K562 (cell line): ENCODE measurements around the gene RPS6KA4. TPM values are rescaled to one million over a fixed set of nuclear protein-coding genes. Genes with fewer than 3 reads are reported as not detected.

Experiments used
- ELF4 ChIP-seq: fragments of 450-650 bp; formaldehyde crosslinking; IDR thresholded peaks from 2 replicates; pipeline ENCODE4 v1.4.0; 2022; ENCODE audit warnings: missing genetic modification characterization
- ESRRB ChIP-seq: fragments of 250-450 bp; sonication (Bioruptor Pico); IDR thresholded peaks from 2 replicates; pipeline ENCODE4 v1.5.0; 2020; ENCODE audit warnings: mild to moderate bottlenecking, moderate library complexity, borderline replicate concordance
- MEF2A ChIP-seq: IDR thresholded peaks from 2 replicates; pipeline ENCODE4 v1.6.1; 2011; ENCODE audit warnings: low read depth, mild to moderate bottlenecking, low read length, moderate library complexity; ENCODE audit not compliant: control insufficient read depth
- NR2F6 ChIP-seq: fragments of 450-650 bp; formaldehyde crosslinking; IDR thresholded peaks from 2 replicates; pipeline ENCODE4 v1.4.0; 2020; ENCODE audit warnings: mild to moderate bottlenecking
- POLR2B ChIP-seq: fragments of 450-650 bp; IDR thresholded peaks from 2 replicates; pipeline ENCODE4 v1.6.1; 2018; ENCODE audit warnings: low read depth; ENCODE audit not compliant: partially characterized antibody
- POLR2G ChIP-seq: fragments of 200-400 bp; formaldehyde crosslinking; IDR thresholded peaks from 2 replicates; pipeline ENCODE4 v1.6.1; 2017; ENCODE audit warnings: low read depth, mild to moderate bottlenecking, antibody characterized with exemption, low read length, moderate library complexity
- PRPF4 ChIP-seq: fragments of 200-400 bp; formaldehyde crosslinking; IDR thresholded peaks from one replicate; pipeline ENCODE4 v1.6.1; 2017; ENCODE audit warnings: low read length, low read depth, mild to moderate bottlenecking; ENCODE audit not compliant: insufficient read depth, poor library complexity, severe bottlenecking
- STAT5B ChIP-seq: fragments of 250-450 bp; sonication (Bioruptor Pico); IDR thresholded peaks from 2 replicates; pipeline ENCODE4 v1.8.0; 2021; ENCODE audit warnings: mild to moderate bottlenecking, inconsistent platforms
- TAL1 ChIP-seq: fragments of 450-650 bp; IDR thresholded peaks from 2 replicates; pipeline ENCODE4 v1.6.1; 2016; ENCODE audit warnings: mild to moderate bottlenecking
- WHSC1 ChIP-seq: IDR thresholded peaks from one replicate; pipeline ENCODE4 v1.6.1; 2012; ENCODE audit warnings: low read length, control low read depth, inconsistent platforms
- XRCC4 ChIP-seq: IDR thresholded peaks from one replicate; pipeline ENCODE4 v1.6.1; 2011; ENCODE audit not compliant: insufficient read depth, insufficient read length; ENCODE audit errors: extremely low read depth
- ZBTB43 ChIP-seq: sonication (generic); formaldehyde crosslinking; IDR thresholded peaks from 2 replicates; pipeline ENCODE4 v1.8.0; 2023; ENCODE audit warnings: mild to moderate bottlenecking, missing genetic modification reagents
- ZNF143 ChIP-seq: sonication (generic); formaldehyde crosslinking; IDR thresholded peaks from 2 replicates; pipeline ENCODE4 v1.9.0; 2022; ENCODE audit warnings: mild to moderate bottlenecking, missing genetic modification reagents
- ZNF407 ChIP-seq: fragments of 450-650 bp; IDR thresholded peaks from 2 replicates; pipeline ENCODE4 v1.6.1; 2016; ENCODE audit warnings: low read depth
- ZNF77 ChIP-seq: fragments of 250-450 bp; sonication (Bioruptor Pico); IDR thresholded peaks from 2 replicates; pipeline ENCODE4 v1.5.0; 2020
- ZNF830 ChIP-seq: fragments of 250-450 bp; sonication (Bioruptor Pico); IDR thresholded peaks from 2 replicates; pipeline ENCODE4 v1.5.0; 2021; ENCODE audit warnings: mild to moderate bottlenecking
- polyA plus RNA-seq, 8 experiments: library from polyadenylated mRNA; depleted of rRNA in 4 of 8; stranded (reverse) in 5 of 8; unstranded in 3 of 8; fragments of >200 nt; fragmentation: Nextera tagmentation in 2 of 8; fragmentation: Illumina TruSeq in 1 of 8; extraction: Ambion mirVana in 2 of 8; extraction: Trizol in 1 of 8; gene quantifications; 2 replicates each; pipeline versions ENCODE4 v1.2.1 to v1.2.3, GENCODE V29; 2011 to 2014; ENCODE audit warnings: inconsistent platforms in 1 of 8, missing spikeins in 1 of 8
- total RNA-seq, 7 experiments: library from RNA; depleted of rRNA in 6 of 7; stranded (reverse); fragments of >200 nt in 6 of 7; fragmentation: Illumina TruSeq in 2 of 7; extraction: Trizol in 2 of 7; gene quantifications; 2 replicates each; pipeline versions ENCODE4 v1.2.1 to v1.2.3, GENCODE V29; 2011 to 2021; ENCODE audit warnings: low replicate concordance in 1 of 7
- TF ChIP-seq, protein P1 (sequence below): fragments of 250-450 bp; sonication (Bioruptor Pico); IDR thresholded peaks from 2 replicates; pipeline ENCODE4 v1.5.0; 2020; ENCODE audit warnings: mild to moderate bottlenecking, borderline replicate concordance

RPS6KA4 gene
- total and polyA plus RNA-seq, 9 of the 15 experiments (the other 6 are each of a cell fraction or from before 2014, with no cell fraction given) = 0.15 to 23.8 (median 9.8) TPM

GRCh38 chr11:64358907-64359711, at the start of gene RPS6KA4 (continued):
- TF ChIP-seq POLR2B (peak; percentile 34), XRCC4 (no peak), PRPF4 (no peak), ZNF830 (CRISPR knock-in tag) (no peak), ESRRB (CRISPR knock-in tag) (no peak), POLR2G (peak; percentile 93), MEF2A (no peak), ZNF407 (no peak), ELF4 (CRISPR knock-in tag) (no peak), TAL1 (no peak), STAT5B (CRISPR knock-in tag) (no peak), ZNF143 (CRISPR knock-in tag) (no peak; the same call in 1 of the 2 replicates), ZBTB43 (CRISPR knock-in tag) (no peak), NR2F6 (no peak), WHSC1 (no peak), ZNF77 (CRISPR knock-in tag) (no peak)
- TF ChIP-seq, protein P1, sequence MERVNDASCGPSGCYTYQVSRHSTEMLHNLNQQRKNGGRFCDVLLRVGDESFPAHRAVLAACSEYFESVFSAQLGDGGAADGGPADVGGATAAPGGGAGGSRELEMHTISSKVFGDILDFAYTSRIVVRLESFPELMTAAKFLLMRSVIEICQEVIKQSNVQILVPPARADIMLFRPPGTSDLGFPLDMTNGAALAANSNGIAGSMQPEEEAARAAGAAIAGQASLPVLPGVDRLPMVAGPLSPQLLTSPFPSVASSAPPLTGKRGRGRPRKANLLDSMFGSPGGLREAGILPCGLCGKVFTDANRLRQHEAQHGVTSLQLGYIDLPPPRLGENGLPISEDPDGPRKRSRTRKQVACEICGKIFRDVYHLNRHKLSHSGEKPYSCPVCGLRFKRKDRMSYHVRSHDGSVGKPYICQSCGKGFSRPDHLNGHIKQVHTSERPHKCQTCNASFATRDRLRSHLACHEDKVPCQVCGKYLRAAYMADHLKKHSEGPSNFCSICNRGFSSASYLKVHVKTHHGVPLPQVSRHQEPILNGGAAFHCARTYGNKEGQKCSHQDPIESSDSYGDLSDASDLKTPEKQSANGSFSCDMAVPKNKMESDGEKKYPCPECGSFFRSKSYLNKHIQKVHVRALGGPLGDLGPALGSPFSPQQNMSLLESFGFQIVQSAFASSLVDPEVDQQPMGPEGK (CRISPR knock-in tag) = no peak
